ENCODE results near the gene RGS6.
"Not testable (repeated sequence)": the region's sequence is repeated elsewhere in the genome, so short reads cannot be mapped to it uniquely, and the experiment has no call there.

Gene RGS6

GRCh38 chr14:72471346-72471745 is 539.1 kb downstream of the RGS6 start:
- DNase-seq = no peak

- no peak for DNase-seq
These were observed 540.6 kb downstream of the RGS6 start for GRCh38 chr14:72472845-72473244.

DNA sequence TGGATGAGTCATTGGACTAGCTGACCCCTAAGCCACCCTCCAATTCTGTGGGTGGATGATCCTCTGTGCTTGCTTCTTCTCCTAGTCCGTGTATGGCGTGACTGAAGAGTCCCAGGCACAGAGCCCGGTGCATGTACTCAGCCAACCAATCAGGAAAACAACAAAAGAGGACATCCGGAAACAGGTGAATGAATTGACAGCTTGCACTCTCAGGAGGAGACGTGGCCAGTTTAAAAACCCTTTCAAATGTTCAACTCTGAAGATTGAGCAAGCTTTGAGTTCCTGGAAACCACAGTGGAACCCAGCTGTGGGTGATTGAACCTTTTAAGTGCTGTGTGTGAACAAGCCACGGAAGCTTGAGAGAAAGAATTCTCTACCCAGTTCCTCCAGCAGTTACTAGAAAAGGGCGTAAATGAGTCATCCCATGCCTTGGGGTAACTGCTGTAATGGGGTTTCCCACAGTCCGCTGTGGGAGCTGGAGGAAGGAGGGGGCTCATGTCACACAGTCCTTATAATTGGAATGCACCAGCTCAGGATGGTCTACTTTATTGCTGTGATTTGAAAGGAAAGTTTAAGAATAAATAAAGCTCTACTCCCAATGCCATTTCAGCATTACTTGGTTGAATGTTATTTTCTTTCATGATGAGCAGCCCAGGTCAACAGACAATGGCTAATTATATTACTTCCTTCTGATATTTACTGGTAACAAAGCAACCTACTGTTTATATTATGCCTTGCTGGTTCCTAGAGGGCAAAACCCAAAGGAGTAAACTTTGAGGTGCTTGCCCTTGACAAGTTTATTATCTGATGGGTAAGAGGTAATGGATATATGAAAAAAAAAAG is 544.6 kb downstream of the RGS6 start:
- DNase-seq = peak; percentile 7

DNA sequence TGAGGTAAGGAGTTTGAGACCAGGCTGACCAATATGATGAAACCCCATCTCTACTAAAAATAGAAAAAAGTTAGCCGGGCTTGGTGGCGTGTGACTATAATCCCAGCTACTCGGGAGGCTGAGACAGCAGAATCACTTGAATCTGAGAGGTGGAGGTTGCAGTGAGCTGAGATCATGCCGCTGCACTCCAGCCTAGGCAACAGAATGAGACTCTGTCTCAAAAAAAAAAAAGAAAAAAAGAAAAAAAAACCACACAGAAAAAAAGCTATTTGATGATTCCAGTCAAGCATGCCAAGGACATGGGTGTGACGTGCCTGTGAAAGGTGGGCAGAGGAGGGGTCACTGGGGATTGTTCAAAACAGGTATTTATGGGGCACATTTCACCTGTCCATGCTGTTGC is 545.3 kb downstream of the RGS6 start:
- DNase-seq = not testable (repeated sequence)

GRCh38 chr14:72478471-72478893 is 546.3 kb downstream of the RGS6 start:
- peak; percentile 13 for DNase-seq

DNA sequence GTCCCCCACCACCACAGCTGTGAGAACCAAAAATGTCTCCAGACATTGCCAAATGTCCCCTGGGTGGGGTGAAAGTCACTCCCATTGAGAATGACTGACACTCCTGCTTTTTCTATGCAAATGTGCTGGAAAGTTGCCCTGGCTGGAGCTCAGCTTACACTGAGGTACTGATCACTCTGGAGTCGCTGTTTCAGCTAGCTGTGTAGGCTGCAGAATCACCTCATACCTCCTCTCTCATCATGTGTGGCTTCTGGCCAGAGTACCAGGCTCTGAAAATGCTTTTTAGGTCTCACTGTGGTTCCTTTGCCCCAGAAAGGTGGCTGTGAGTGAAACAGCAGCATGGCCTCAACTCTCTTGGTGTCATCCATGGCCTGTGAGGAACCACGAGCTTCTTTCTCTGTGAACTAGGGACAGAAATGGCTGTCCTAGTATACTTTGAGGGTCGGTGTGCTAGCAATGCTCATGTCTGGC is 547.3 kb downstream of the RGS6 start:
- DNase-seq = peak; percentile 34

GRCh38 chr14:72480464-72481243 is 548.4 kb downstream of the RGS6 start:
- DNase-seq = peak; percentile 95

GRCh38 chr14:72483311-72483710 is 551.1 kb downstream of the RGS6 start:
- DNase-seq = no peak

DNA sequence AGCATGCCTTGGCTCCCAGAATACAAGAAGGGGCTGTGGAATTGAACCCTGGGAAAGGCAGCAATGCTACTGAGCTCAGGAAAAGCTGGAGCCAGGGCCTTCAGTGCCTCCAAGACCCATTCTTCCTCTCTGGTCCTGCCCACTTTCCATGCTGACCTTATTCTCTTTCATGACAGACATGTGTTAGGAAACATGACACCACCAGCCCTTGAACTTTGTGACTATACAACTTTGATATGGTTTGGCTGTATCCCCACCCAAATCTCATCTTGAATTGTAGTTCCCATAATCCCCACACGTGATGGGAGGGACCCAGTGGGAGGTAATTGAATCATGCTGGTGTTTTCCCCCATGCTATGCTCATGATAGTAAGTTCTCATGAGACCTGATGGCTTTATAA is 553.5 kb downstream of the RGS6 start:
- no peak for DNase-seq

GRCh38 chr14:72488514-72488913 is 556.3 kb downstream of the RGS6 start:
- DNase-seq = no peak

- DNase-seq = no peak
These were observed 560.0 kb downstream of the RGS6 start for GRCh38 chr14:72492196-72492595.

GRCh38 chr14:72495668-72496067 is 563.4 kb downstream of the RGS6 start:
- no peak for DNase-seq

- no peak for DNase-seq
These were observed 566.4 kb downstream of the RGS6 start for GRCh38 chr14:72498646-72499045.

- no peak for DNase-seq
These were observed 567.5 kb downstream of the RGS6 start for GRCh38 chr14:72499746-72500145.

DNA sequence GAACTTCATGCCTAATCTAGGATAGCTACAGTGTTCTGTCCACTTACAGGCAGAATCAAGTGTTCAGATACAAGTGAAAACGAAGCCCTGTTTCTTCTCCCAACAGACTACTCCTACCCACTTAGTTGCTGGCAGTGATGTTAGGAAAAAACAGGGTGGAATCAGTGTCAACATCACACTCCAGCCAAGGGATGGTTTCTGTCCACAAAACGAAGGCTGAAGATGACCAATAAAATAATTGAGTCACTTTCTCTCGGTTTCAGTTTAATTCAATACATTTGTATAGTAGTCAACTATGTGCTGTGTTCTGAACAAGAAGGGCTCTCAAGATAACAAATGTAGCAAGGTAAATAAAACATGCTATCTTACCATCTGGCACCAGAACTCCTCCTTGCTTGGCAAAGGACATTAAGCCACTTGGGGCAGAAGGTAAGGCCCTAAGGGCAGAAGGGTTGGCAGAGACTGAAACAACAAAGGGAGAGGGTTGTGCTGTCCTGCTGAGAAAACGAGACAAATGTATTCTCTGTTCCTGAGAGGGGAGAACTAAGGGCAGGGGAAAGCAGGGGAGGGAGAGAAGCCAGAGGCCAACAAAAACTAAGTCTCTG is 568.1 kb downstream of the RGS6 start:
- DNase-seq = no peak

DNA sequence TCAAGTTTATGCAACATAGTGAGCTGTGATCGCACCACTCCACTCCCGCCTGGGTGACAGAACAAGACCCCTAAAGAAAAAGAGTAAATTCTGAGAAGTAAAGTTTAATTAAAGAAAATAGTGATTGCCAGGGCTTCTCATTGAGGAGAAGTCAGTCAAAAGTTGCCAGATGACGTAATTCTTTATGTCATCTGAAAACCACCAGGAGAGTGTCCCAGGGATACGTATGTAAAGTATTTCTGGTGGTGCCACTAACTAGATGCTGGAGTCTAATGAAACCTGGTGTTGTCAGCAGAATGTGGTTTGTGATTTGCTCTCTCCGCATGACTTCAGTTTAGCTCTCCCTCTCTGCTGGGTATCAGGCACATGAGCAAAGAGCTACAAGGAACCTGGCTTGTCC is 569.2 kb downstream of the RGS6 start:
- DNase-seq = no peak

DNA sequence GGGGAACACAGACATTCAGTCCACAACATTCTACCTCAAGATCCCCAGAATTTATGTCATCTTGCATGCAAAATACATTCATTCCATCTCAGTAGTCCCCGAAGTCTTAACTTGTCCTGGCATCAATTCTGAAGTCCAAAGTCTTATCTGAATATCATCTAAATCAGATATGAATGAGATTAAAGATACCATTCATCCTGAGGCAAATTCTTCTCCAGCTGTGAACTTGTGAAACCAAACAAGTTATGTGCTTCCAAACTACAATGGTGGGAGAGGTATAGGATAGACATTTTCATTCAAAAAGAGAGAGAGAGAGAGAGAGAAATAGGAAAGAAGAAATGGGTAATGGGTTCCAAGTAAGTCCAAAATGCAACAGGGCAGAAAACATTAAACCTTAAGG is 571.0 kb downstream of the RGS6 start:
- no peak for DNase-seq

- no peak for DNase-seq
These were observed 571.6 kb downstream of the RGS6 start for GRCh38 chr14:72503696-72504368.

GRCh38 chr14:72510566-72510965 is 578.3 kb downstream of the RGS6 start:
- no peak for DNase-seq

DNA sequence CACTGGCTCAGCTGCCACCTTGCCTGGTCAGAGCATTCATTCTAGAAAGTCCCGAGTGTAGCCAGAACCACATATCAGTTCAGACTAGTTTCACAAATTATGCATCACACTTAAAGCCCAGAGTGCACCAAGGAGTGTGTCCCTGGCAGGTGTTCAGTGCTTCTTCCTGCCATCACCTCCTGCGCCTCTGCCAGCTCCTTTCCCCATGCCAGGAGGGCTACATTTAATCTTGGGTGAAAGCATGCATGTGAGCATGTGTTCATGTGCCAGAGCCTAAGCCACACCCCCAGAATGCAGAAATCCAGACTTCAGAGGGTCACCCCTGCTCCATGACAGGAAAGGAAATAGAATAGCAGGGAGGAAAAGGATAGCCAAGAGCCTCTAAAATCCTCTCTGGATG is 580.1 kb downstream of the RGS6 start:
- no peak for DNase-seq

- DNase-seq = no peak
These were observed 580.7 kb downstream of the RGS6 start for GRCh38 chr14:72512925-72513324.

DNA sequence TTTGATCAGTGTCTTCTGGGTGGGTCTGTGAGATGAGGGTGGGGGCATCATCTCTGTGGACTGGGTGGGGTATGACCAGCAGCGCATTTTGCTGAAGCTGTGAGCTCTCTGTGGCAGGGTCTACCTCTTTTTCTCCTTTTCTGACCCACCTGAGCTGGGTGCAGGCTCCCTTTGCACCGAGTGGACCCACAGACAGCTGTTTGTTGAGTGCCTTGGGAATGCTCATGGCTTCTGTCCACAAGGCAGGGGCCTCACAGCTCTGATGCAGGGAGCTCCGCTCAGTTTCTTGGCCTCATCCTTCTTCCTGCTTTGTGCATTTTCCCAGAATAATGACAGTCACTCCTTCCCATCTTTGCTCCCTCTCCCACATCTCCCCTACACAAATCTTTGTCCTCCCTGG is 581.1 kb downstream of the RGS6 start:
- DNase-seq = no peak

Measured in hematopoietic multipotent progenitor cell treated with erythropoietin and hydrocortisone succinate and interleukin-3 and kit ligand, for 8 days (in vitro differentiated cells).